ENCODE data around the gene C5orf63.

GRCh38 chr5:127028822-127029457 lies 44.4 kb downstream of the C5orf63 start:
- no peak for TF ChIP-seq CTCF (IDR thresholded peaks at IDR 0.05; ENCODE audit: borderline replicate concordance, extremely low read depth, low read length, poor library complexity, severe bottlenecking)
- no peak for TF ChIP-seq EZH2 (IDR thresholded peaks at IDR 0.05; ENCODE audit: borderline replicate concordance, low read depth, low read length, severe bottlenecking)
